HepG2 (cell line): Measurements from ENCODE around the gene CLRN3. TPM values are rescaled to one million over a fixed set of nuclear protein-coding genes. Genes with fewer than 3 reads are reported as not detected.

Source experiments
- ATAC-seq: fragments of 200-7000 bp; cut with Tn5 transposase; 3 replicates; pipeline ENCODE4 v1.9.1; 2020; ENCODE audit warnings: mild to moderate bottlenecking, moderate library complexity
- BruUV-seq: library from RNA; stranded (reverse); fragments of 400-500 nt; replicated peaks from 2 replicates; lab custom pipeline; 2021; lab: Mats Ljungman, UMichigan
- CTCF ChIA-PET: fragments of 300-600 bp; formaldehyde crosslinking; extraction: SDS; loops from one replicate; lab custom pipeline; 2021; ENCODE audit warnings: low total read pairs, inconsistent platforms, low intra/inter-chr PET ratio; lab: Yijun Ruan, JAX
- POLR2A ChIA-PET: fragments of 350-600 bp; sonication (Branson Sonifier 250); formaldehyde crosslinking; loops from one replicate; lab custom pipeline; 2020; ENCODE audit warnings: antibody characterized with exemption, inconsistent platforms; lab: Yijun Ruan, JAX
- DNase-seq: peaks from one replicate; pipeline ENCODE4 v3.0.0-alpha.2; 2015; ENCODE audit warnings: low spot score
- FAIRE-seq: peaks from 3 replicates; lab custom pipeline; 2011; peaks lifted over from hg19 to GRCh38; lab: Jason Lieb, UNC
- H2AFZ ChIP-seq: one replicate; pipeline ENCODE4 v1.6.1; 2011; ENCODE audit warnings: low read length, inconsistent platforms
- H3K27ac ChIP-seq: fragments of 300-600 bp; 3 replicates; pipeline ENCODE4 v1.8.0; 2011; ENCODE audit warnings: mixed run types, mild to moderate bottlenecking, mixed read lengths, low read length, inconsistent platforms; ENCODE audit not compliant: insufficient read depth; ENCODE audit errors: extremely low read length
- H3K27me3 ChIP-seq, 2 experiments: fragments of 200-600 bp in 1 of 2; 2 replicates in 1 of 2; 3 replicates in 1 of 2; pipeline versions ENCODE4 v1.6.0 to v1.8.0; 2011; ENCODE audit warnings: low read length in 2 of 2, mild to moderate bottlenecking in 2 of 2, moderate library complexity in 2 of 2, inconsistent platforms in 1 of 2; ENCODE audit not compliant: insufficient read depth in 2 of 2, control insufficient read depth in 1 of 2
- H3K36me3 ChIP-seq, 2 experiments: fragments of 200-600 bp in 1 of 2; replicated peaks in 1 of 2; 2 replicates in 1 of 2; 3 replicates in 1 of 2; pipeline versions ENCODE4 v1.5.1 to v1.8.0; 2011; ENCODE audit warnings: low read length in 2 of 2, inconsistent platforms in 1 of 2; ENCODE audit not compliant: insufficient read depth in 2 of 2, control insufficient read depth in 1 of 2
- H3K4me1 ChIP-seq: 2 replicates; pipeline ENCODE4 v1.5.1; 2012; ENCODE audit warnings: low read length, inconsistent platforms; ENCODE audit not compliant: insufficient read depth
- H3K4me2 ChIP-seq: 2 replicates; pipeline ENCODE4 v1.6.0; 2011; ENCODE audit warnings: low read depth, low read length, inconsistent platforms
- H3K4me3 ChIP-seq, 3 experiments: fragments of 200-600 bp in 1 of 3; sonication (generic), shearing (Covaris generic) in 1 of 3; replicated peaks in 1 of 3; 2 replicates each; pipeline ENCODE4 v1.5.1; 2011 to 2016; ENCODE audit warnings: low read length in 3 of 3, inconsistent platforms in 2 of 3, low read depth in 2 of 3, mild to moderate bottlenecking in 2 of 3, control low read depth in 1 of 3, mixed read lengths in 1 of 3; ENCODE audit not compliant: insufficient read depth in 1 of 3
- H3K79me2 ChIP-seq: one replicate; pipeline ENCODE4 v1.6.1; 2011; ENCODE audit warnings: low read length, inconsistent platforms; ENCODE audit not compliant: insufficient read depth
- H3K9ac ChIP-seq: 2 replicates; pipeline ENCODE4 v1.6.0; 2011; ENCODE audit warnings: mild to moderate bottlenecking, low read depth, low read length, inconsistent platforms; ENCODE audit not compliant: insufficient read depth
- H3K9me3 ChIP-seq: 2 replicates; pipeline ENCODE4 v1.5.1; 2012; ENCODE audit warnings: mild to moderate bottlenecking, low read length
- H4K20me1 ChIP-seq: 2 replicates; pipeline ENCODE4 v1.6.0; 2011; ENCODE audit warnings: inconsistent platforms, mild to moderate bottlenecking, low read length, moderate library complexity; ENCODE audit not compliant: insufficient read depth
- DNMT3B ChIP-seq: conservative IDR thresholded peaks from 2 replicates; pipeline ENCODE4 v1.6.1; 2016; ENCODE audit warnings: missing biosample characterization, control low read depth
- ZFP90 ChIP-seq: sonication (generic); formaldehyde crosslinking; IDR thresholded peaks from 2 replicates; pipeline ENCODE4 v1.8.0; 2022; ENCODE audit warnings: missing genetic modification reagents, mild to moderate bottlenecking, inconsistent platforms, borderline replicate concordance
- ZNF660 ChIP-seq: sonication (generic); formaldehyde crosslinking; IDR thresholded peaks from 2 replicates; pipeline ENCODE4 v1.5.1; 2020; ENCODE audit warnings: mild to moderate bottlenecking, low read depth, missing genetic modification reagents, borderline replicate concordance
- WGBS: methylation state at CpG from one replicate; pipeline ENCODE4 v1.1.6; 2017; ENCODE audit warnings: low lambda C conversion rate; 5-methylcytosine and 5-hydroxymethylcytosine counted together
- in situ Hi-C: cut with HindIII; loops from 2 replicates; pipeline ENCODE4 v1.10.0; 2017; ENCODE audit warnings: low pct_unique_long_range_greater_than_20kb; ENCODE audit not compliant: extremely low pct_ligation_motif_present
- intact Hi-C: fragments of 100-400 bp; cut with micrococcal nuclease; formaldehyde crosslinking; loops from one replicate; pipeline ENCODE4 v1.10.0; 2022; ENCODE audit not compliant: unreplicated experiment
- polyA plus RNA-seq, 8 experiments: library from polyadenylated mRNA; depleted of rRNA in 3 of 8; stranded (reverse) in 7 of 8; unstranded in 1 of 8; fragments of >200 nt; fragmentation: Illumina TruSeq in 4 of 8; extraction: Trizol in 4 of 8; gene quantifications; 2 replicates each; pipeline versions ENCODE4 v1.2.1 to v1.2.3, GENCODE V29; 2011 to 2016; ENCODE audit warnings: low read depth in 4 of 8, missing spikeins in 1 of 8, mixed read lengths in 1 of 8; ENCODE audit not compliant: insufficient read depth in 1 of 8
- total RNA-seq, 5 experiments: library from RNA; depleted of rRNA; stranded (reverse); fragments of >200 nt; fragmentation: Illumina TruSeq; extraction: Trizol; gene quantifications; 2 replicates each; pipeline ENCODE4 v1.2.3, GENCODE V29; 2016; ENCODE audit warnings: low read depth in 1 of 5
- TF ChIP-seq, protein P1 (sequence below): sonication (generic); formaldehyde crosslinking; IDR thresholded peaks from 2 replicates; pipeline ENCODE4 v1.4.0; 2020; ENCODE audit warnings: mild to moderate bottlenecking, missing genetic modification reagents

CLRN3 gene
- total and polyA plus RNA-seq, 2 of the 13 experiments (the other 11 are each of a cell fraction or from before 2014, with no cell fraction given) = not detected

DNA sequence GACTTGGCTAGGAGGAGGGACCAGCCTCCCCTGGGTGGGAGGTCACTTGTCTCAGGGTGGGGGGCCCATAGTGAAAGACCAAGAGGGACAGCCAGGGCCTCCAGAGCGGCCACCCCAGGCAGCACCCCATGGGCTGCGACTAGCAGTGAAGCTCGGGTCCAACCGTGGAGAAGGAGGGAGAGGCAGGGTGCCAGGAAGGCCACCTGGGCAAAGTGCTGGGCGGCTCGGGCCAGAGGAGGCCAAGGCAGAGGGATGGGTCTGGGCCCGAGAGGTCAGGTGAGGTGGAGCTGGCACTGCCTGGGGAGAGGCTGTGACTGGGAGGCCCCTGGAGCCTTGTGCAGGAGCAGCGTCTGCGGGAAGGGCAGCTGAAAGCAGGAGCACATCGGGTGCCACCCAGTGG lies 41.8 kb downstream of the CLRN3 start:
- ATAC-seq (no peak), DNase-seq (no peak), FAIRE-seq (no peak)
- 1% methylated on average over 7 of the region's 10 CpGs for WGBS
- Histone ChIP-seq H3K4me1 (no peaks in the 10 kb centered on the region), H3K4me3 (no peak overlapping the region), H3K9ac (no peak overlapping the region), H3K79me2 (no peaks in the 10 kb centered on the region), H3K9me3 (no peaks in the 10 kb centered on the region), H3K27me3 (peaks cover 1 to 16% of the 10 kb centered on the region in 2 experiments; a peak in 3 of 5 replicates), H3K27ac (no peak overlapping the region), H3K4me2 (no peak overlapping the region), H3K36me3 (no peaks in the 10 kb centered on the region), H4K20me1 (no peaks in the 10 kb centered on the region), H2AFZ (no peak overlapping the region)
- POLR2A ChIA-PET = no interaction called here
- CTCF ChIA-PET = no interaction called here
- BruUV-seq = no TSS peak
- in situ Hi-C loops = loop anchor here (5.0 to 25.0 kb wide), 2 partner anchors 134 to 614 kb away; no protein-coding TSS in a partner anchor
- TF ChIP-seq DNMT3B (CRISPR knock-in tag) = no peak
- TF ChIP-seq, protein P1, sequence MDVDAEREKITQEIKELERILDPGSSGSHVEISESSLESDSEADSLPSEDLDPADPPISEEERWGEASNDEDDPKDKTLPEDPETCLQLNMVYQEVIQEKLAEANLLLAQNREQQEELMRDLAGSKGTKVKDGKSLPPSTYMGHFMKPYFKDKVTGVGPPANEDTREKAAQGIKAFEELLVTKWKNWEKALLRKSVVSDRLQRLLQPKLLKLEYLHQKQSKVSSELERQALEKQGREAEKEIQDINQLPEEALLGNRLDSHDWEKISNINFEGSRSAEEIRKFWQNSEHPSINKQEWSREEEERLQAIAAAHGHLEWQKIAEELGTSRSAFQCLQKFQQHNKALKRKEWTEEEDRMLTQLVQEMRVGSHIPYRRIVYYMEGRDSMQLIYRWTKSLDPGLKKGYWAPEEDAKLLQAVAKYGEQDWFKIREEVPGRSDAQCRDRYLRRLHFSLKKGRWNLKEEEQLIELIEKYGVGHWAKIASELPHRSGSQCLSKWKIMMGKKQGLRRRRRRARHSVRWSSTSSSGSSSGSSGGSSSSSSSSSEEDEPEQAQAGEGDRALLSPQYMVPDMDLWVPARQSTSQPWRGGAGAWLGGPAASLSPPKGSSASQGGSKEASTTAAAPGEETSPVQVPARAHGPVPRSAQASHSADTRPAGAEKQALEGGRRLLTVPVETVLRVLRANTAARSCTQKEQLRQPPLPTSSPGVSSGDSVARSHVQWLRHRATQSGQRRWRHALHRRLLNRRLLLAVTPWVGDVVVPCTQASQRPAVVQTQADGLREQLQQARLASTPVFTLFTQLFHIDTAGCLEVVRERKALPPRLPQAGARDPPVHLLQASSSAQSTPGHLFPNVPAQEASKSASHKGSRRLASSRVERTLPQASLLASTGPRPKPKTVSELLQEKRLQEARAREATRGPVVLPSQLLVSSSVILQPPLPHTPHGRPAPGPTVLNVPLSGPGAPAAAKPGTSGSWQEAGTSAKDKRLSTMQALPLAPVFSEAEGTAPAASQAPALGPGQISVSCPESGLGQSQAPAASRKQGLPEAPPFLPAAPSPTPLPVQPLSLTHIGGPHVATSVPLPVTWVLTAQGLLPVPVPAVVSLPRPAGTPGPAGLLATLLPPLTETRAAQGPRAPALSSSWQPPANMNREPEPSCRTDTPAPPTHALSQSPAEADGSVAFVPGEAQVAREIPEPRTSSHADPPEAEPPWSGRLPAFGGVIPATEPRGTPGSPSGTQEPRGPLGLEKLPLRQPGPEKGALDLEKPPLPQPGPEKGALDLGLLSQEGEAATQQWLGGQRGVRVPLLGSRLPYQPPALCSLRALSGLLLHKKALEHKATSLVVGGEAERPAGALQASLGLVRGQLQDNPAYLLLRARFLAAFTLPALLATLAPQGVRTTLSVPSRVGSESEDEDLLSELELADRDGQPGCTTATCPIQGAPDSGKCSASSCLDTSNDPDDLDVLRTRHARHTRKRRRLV (CRISPR knock-in tag) = no peak
- no peak for TF ChIP-seq ZFP90
- no peak for TF ChIP-seq ZNF660 (CRISPR knock-in tag)
- intact Hi-C loops = loop anchor here (5.0 kb wide), 1 partner anchor 204 kb away; no protein-coding TSS in a partner anchor
